GM10847 (cell line): ENCODE measurements around the gene ZNF594.

Source experiments
- POLR2A ChIP-seq: IDR thresholded peaks from 2 replicates; pipeline ENCODE4 v1.6.1; 2011; ENCODE audit not compliant: insufficient read length; ENCODE audit errors: extremely low read depth

ZNF594 gene

GRCh38 chr17:5135726-5136579 lies 55.7 kb downstream of the ZNF594 start:
- no peak for TF ChIP-seq POLR2A

GRCh38 chr17:5133311-5133710 lies 58.4 kb downstream of the ZNF594 start:
- no peak for TF ChIP-seq POLR2A

GRCh38 chr17:5131146-5131715 lies 60.4 kb downstream of the ZNF594 start:
- no peak for TF ChIP-seq POLR2A
